Stimulated activated CD8-positive, alpha-beta memory T cell treated with anti-CD3 and anti-CD28 coated beads, Interleukin-7, amount 100 ng/mL, for 24 hours (primary cell): ENCODE data around the gene DNAH11.

Experiments used
- DNase-seq: peaks from one replicate; pipeline ENCODE4 v3.0.0-alpha.2; 2020; ENCODE audit warnings: low read depth

Gene DNAH11

DNA sequence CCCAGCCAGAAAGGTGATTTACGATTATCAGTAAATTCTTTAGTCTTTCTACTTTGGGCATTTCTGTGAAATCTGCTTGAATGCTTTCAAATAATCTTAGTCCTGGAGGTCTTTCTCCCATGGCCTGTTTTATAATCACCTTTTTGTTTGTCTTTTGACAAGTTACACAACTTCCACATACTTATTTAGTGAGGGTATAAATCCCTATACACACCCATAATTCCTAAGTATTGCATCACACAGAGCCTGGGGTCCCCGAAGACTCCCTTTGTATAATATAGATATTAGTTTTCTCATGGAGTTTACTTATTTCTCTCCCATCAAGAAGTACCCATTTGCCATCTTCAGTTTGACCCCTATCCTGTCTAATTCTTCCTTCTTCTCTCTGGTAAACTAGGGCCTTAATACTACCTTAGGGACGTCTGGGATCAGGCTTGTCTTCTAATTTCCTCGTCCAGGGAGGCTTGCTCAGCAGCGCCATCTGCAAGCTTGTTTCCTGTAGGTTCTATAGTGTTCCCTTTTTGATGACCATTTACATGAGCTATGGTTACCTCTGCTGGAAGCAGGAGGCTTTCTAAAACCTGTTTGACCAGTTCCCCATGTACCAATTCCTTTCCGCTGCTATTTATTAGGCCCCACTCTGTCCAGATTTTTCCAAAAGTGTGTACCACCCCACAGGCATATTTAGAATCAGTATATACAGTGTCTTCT, 8.1 kb downstream of the DNAH11 start:
- DNase-seq, result no peak

DNA sequence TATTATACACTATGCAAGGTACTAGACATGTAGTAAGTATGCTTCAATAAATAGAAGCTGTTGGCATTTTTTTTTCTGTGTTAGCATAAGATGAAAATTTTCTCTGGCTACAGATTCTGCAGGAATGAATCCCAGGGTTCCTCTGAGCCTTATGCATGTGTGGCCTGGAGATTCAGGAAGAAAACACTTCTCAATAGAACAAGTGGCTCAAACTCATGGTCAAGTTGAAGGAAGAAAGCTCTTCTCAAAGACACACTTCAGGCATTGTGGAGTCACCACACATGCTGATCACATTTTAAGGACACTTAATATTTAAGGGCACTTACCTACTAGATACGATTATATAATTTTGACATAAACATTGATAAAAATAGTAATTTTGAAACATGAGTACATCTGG, 19.5 kb downstream of the DNAH11 start:
- no peak for DNase-seq

DNA sequence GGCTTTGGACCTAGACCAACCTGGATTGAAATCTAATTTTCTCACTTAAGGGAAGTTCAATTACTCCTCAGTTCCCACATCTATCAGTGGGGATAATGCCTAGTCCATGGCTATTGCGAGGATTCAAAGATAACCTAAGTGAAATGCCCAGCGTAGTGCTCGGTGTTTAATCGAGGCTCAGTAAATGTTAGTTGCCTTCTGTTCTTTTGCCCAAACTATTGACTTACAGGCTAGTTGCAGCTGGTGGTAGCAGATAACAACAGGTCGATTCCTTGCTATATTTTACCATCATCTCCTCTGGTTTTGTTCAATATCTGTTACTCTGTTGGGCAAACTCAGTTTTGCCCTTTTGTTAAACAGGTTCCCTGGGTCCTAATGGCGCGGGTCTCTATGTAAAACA, 22.8 kb downstream of the DNAH11 start:
- DNase-seq, result no peak

DNA sequence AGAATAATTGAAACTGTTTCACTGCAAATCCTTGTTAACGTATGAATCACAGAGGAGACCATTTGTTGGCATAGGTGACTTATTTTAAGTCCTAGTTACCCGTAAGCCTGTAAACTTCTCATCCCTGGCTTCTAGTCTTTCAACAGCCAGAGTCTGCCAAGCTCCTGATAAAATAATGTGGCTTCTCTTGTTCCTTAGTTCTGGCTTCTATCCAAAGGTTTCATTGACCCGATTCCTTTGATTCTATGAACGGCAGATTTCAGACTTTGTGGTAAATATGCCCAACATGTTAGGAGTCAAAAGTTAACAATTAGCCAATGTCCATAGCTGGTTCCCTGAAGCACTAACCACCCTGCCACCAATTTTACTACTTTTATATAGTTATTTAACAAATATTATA, 23.3 kb downstream of the DNAH11 start:
- DNase-seq, result no peak

DNA sequence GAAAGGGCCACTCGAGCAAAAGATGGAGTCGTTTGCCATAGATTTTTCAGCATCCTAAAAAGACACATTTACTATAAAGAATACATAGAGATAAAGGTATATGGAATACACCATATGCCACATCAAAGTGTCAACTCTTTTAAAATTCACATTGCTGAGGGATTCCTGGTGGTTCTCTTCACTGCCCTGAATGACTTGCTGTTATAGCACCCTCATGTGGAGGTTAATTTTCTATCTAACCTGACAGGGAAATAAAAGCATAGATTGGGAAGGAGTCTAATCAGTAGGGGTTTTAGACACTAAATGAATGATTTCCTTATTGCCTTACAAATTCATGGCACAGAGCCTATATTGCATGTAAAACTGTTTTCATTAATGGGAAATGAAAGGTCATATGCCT, 25.9 kb downstream of the DNAH11 start:
- no peak for DNase-seq

DNA sequence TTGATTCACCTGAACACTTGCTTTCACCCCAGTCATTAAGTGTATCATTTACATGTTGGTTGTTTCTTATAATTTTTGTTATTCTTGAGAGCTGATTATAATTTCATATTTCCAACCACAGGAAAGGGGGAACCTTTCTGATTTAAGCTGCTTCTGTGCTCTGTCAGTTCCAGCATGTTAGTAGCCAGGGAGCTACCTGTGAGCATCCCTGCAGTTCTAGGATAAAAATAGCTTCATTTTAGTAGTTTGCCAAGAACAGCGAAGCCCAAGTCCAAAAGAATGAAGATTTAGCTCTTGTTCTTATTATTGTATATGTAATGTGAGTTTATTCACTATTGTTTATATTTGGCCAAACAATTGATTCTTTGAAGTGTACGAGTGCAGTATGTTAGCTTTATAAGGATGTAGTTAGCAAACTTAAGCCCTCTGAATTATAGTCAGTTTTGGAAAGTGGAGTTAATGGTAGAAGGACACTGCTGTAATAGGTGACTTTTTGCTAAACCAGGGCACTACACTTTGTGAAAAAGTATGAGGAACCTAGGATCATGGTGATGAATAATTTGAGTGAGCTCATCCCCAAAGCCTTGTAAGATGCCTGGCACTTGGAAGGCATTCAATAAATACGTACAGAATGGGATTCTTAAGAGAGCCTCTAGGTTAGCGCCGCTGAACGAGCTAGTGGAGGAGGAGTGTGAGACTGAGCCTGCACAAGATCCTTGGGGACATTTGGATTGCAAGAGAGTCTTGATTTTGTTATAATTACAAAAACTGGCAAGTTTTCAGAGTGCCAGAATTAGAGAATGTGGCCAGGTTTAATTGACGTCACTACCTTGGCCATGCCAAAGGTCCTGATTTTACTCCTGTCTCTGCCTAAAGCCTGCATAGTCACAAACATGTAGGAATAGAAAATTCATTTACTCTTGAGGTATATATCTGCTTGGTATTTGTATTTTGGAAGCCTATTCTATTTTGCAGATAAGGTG, 29.8 kb downstream of the DNAH11 start:
- no peak for DNase-seq

DNA sequence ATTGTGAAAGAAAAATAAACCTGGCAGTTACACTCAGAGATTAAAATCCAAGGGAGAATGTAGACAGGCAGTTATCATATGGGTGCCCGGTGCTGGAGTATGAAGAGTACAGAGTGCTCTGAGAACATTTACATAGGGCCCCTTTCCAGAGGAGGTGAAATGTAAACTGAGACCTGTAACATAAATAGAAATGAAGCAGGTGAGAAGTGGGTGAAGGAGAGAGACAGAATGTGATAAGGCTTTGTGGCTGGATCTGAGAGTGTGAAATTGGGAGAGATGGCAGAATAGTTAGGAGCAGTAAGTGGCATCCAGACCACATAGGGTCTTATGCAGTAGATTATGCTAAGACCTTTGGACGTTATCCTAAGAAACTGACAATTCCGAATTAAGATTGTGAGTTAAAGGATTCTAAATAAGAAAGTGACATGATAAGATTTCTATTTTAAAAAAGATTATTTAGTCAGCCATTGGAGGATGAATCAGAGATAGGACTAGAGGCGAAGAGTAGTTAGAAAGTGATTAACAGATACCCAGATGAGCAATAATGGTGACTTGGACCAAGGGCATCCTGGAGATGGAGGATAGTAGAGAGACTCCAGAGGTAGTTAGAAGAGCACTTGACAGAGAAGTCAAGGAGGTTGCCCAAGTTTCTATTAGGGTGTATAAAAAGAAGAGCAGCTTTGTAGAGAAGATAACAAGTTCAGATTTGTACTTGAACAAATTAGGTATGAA, 36.7 kb downstream of the DNAH11 start:
- DNase-seq, result no peak

DNA sequence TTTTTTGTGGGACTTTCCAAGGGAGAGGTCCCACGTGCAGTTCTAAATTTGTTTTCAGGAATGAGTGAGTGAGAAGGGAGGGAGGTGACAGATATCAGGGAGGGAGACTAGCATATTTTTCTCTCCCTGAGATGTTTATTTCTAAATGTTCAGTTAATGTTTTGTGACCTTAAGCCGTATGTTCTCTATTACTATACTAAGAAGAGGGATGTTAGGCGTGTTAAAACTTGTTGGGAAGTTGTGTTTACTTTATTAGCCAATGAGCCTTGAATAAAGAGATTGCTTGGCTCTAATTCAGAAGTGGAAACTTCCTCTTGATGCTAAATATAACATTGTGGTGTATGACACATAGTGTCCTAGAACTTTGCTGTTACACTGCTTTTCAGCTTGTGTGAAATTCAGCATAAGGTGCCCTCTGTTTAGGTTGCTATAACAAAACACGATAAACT, 37.3 kb downstream of the DNAH11 start:
- no peak for DNase-seq

DNA sequence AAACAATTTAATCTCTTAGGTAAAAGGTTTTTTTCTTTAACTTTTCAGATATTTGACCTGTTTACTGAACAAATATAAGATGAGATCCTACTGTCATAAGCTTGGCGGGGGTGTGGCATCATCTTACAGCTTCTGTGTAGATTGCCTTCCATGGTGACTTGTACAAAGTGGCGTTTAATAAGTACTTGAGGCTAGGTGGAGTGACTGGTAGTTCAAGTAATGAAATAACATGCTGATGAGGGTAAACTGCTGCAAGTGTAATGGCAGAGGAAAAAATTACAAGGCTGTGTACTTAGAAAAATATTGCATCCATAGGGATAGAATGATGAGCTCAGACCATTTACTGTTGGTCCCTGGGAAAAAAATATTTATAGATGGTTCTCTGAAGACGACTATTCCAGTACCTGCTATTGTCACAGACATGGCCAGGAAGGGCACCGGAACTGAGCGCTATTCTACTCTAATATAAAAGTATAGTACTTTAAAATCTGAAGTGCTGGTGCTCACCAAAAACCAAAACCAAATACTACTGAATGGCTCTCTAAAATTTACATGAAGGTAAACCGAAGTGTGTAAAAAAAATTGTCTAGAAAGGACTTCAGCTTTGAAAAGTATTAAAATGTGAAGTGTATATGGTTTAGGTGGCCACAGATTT, 42.4 kb downstream of the DNAH11 start:
- DNase-seq, result no peak

DNA sequence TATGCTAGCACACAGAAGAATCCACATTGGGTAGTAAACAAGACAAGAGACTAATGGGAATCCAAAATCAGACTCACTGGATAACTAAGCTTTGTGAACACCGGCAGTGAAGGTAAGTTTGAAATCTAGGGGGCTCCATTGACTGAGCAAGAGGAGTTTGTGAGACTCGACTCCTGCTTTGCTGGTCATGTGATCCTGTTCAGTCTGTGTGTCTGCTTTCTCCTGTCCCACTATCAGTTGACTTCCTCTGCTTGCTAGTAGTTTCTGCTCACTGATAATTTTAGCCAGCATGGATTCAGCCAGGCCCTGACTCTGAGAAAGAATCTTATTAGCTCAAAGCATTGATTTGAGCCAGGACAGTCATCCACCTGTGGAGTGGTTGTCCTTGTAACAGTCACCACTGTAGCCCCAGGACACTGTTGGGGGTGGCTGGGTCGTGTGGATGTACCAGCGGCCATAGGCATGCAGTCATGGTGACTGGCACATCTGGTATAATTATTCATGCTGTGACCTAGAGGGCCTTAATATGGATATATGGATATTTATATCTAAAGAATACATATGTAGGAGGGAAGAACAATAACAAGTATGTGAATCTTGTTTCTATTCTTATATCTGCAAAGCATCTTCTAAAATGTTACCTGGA, 44.4 kb downstream of the DNAH11 start:
- no peak for DNase-seq

DNA sequence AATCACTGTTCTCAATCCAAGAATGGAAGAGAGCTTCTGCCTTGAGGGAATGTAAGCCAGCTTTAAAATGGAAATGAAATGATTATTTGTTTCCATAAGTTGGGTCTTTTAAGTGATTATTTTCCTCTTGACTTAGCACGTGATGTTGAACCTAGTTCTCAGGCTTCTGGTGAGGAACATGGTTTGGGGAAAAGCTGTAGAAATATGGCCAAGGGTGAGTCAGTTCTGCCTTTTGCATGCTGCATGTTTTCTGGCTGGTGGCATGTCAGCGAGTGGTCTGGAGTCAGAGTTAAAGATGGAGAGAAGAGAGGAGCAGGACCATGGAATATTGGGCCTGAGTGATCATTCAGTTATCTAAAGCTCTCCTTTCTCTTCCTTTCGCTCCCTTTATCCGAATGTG, 54.0 kb downstream of the DNAH11 start:
- DNase-seq, result no peak

DNA sequence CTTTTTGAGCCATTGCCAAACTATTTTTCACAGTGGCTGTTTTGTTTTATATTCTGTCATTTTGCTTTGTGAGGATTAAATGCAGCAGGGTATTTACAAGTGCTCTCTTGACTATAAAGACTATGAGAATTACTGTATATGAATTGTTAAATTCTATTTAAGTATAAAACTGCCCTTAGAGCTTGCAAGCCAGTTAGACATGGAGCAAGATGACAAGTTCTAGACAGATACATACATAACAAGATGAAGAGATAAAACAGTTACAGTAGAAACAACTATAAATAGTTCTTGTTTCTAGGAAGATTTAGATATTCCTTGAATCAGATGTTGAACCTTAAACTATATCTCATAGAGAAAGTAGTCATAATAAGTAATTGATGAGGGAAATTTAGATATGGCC, 60.6 kb downstream of the DNAH11 start:
- DNase-seq, result no peak

DNA sequence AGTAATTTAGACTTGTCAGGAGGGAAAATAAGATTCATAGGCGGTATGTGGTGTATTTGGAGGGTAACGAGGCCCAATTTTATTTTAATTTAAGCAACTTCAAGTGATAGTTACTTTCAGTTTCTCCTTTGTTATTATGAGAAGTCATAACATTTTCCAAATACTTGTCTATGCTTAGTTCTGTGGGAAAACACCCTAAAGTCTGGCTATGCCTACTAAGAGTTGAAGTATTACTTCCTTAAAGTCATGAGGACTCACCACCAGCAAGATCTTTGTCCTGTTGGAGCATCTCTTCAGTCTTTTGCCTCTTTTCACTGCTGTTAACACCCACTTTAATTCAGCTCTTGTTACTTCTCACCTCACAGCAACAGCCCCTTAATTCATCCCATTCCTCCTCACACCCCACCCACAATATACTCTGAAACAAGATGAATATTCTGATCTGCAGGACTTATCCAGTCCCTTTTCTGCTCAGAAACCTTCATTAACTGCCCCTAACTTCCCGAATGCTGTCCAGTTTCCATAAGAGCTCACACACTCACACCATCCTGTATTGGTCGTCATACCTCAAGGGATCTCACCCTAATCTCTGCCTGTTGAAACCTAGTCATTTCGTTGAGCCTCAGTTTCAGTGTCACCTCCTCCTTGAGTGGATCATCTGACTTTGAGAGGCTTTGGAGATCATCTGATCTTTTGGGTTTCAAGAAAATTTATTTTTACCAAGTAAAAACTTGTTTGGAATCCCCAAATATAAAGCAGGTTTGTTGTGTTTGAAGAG, 61.3 kb downstream of the DNAH11 start:
- no peak for DNase-seq

DNA sequence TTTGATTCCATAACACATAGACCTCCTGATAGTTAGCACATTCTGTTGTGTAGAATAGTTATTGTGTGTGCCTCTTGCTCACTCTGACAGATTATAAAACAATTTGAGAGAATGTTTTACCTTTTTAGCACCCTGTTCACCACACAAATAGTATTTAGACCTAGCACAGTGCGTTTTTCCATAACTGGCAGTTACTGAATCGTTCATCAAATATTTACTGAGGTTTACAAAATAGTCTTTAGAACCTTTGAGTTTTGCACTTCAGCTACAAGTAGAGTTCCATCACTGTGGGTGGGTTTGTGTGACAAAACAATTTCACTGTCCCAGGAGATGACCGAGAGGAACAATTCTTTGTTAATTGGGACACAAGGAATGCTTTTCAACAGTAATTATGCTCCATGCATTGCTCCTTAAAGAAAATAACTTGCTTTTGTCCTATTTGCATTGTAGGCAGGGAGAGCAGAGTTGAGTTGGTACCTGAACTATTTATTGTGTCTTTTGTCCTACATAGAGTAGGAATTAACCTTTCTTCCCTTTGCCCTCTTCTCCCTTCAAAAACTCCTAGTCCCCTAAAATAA, 62.3 kb downstream of the DNAH11 start:
- no peak for DNase-seq

DNA sequence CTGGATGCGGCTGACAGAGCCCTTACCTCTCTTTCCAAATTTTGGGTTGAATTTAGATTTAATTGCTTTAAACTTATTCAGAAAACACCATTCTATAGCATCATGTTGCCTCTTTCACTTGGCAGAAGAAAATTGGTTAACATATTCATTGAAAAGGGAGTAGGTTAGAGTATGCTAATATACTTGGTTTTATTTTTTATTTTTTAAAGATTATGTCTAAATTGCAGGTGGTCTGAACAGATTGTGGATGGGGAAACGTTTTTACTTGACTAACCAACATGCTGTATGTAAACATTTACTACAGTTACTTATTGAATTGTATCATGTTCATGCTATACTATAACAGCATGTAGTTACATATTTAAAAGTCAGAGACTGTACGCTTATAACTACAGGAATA, 65.6 kb downstream of the DNAH11 start:
- no peak for DNase-seq

DNA sequence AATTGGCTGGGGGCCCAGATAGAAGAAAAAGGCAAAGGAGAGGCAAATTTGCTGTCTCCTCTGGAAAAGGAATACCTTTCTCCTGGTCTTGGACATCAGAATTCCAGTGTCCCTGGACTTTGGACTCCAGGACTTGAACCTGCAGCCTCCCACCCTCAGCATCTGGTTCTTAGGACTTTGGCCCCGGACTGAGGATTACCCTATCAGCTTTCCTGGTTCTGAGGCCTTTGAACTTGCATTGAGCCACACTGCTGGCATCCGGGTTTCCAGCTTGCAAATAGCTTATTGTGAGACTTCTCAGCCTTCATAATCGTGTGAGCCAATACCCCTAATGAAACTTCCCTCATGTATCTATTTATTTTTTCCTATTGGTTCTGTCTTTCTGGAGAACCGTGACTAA, 68.3 kb downstream of the DNAH11 start:
- DNase-seq, result no peak

DNA sequence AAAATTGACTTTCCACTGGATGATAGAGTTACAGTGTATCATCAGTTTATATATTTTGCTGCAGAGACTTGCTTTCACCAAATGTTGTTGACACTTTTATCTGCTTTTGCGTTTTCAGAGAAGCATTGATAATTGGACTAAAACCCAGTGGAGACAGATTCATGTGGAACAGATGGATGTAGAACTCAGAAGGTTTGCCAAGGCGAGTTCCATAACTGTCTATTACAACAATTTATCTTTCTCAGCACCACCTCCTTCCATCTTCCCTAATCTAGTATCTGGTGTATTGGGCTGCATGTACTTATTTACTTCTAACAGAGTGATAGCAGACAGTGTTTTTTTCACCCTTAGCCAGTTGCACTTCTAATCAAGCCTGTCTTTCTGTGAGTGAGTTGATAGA, 73.3 kb downstream of the DNAH11 start:
- no peak for DNase-seq

DNA sequence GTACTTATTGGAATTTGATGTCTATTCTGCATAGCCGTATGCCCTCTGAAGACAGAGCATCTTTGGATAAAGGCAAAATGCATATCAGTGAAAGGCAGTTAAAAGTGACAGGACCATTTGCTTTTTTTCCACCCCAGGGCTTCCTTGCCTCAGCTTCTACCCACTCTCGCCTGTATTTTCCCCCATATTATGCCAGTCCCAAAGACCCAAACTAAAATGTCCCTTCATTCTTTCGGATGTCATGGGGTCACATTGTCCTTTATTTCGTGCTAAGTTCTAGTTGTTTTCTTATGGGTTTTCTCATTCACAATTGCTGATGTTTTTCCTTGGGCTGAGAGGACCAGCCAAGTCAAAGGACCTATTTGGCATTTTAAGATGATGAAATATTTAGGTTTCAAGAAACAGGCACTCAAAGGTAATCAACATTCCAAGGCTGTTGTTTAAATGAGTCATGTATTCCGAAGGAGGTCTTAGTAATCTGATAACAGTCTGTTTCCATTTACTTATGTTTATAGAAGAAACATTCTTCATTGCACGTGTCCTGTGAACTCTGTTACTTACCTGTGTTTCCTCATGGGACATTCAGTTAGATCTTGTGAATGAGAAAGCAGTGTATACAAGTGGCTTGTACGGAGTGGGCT, 74.1 kb downstream of the DNAH11 start:
- no peak for DNase-seq

DNA sequence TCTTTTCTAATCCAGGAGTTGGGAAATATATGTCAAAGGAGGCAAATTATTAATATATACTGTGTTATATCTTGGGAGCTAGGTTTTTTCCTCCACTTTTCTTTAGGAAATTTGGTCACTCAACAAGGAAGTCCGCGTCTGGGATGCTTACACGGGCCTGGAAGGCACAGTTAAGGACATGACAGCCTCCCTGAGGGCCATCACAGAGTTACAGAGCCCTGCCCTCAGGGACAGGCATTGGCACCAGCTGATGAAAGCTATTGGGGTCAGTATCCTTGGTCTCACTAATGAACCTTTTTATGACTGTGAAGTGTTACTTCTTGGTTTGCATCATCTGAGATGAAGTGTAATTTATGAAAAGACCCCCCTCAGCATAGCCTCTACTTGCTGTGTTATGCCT, 74.7 kb downstream of the DNAH11 start:
- no peak for DNase-seq

DNA sequence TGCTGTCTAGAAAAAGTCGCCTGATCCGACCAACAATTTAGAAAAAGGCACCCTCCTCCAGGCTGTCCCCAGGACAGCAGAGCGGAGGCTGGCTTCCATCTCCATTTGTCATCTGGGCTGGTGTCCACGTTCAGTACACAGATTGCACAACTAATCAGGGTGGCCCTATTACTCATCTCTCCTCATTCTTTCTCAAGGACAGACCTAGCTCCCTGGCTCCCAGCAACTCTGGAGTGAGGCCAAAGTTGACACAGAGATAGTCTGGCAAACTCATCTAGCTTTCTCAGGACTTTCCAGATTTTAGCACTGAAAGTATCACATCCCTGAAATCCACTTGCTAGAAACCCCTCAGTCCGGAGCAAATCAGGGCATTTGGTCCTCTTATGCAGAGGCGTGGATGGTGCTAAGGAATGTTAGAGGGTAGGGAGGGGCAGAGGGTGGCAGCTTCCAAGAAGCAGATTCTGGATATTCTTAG, 75.1 kb downstream of the DNAH11 start:
- no peak for DNase-seq
